ENCODE results near the gene GAS6.
"Not testable (repeated sequence)": the region's sequence is repeated elsewhere in the genome, so short reads cannot be mapped to it uniquely, and the experiment has no call there.

The GAS6 gene

GRCh38 chr13:113806104-113806471, 57.8 kb downstream of the GAS6 start:
- DNase-seq (ENCODE audit: low read depth), result no peak

- no peak for DNase-seq (ENCODE audit: low read depth)
Observed at GRCh38 chr13:113805431-113806103, 58.3 kb downstream of the GAS6 start.

- DNase-seq (ENCODE audit: low read depth), result no peak
Observed at GRCh38 chr13:113804703-113805430, 59.0 kb downstream of the GAS6 start.

- DNase-seq (ENCODE audit: low read depth), result no peak
Observed at GRCh38 chr13:113804017-113804702, 59.7 kb downstream of the GAS6 start.

- DNase-seq (ENCODE audit: low read depth), result no peak
Observed at GRCh38 chr13:113803409-113804016, 60.4 kb downstream of the GAS6 start.

- DNase-seq (ENCODE audit: low read depth), result no peak
Observed at GRCh38 chr13:113802761-113803160, 61.1 kb downstream of the GAS6 start.

GRCh38 chr13:113802090-113802531, 61.8 kb downstream of the GAS6 start:
- DNase-seq (ENCODE audit: low read depth), result no peak

DNA sequence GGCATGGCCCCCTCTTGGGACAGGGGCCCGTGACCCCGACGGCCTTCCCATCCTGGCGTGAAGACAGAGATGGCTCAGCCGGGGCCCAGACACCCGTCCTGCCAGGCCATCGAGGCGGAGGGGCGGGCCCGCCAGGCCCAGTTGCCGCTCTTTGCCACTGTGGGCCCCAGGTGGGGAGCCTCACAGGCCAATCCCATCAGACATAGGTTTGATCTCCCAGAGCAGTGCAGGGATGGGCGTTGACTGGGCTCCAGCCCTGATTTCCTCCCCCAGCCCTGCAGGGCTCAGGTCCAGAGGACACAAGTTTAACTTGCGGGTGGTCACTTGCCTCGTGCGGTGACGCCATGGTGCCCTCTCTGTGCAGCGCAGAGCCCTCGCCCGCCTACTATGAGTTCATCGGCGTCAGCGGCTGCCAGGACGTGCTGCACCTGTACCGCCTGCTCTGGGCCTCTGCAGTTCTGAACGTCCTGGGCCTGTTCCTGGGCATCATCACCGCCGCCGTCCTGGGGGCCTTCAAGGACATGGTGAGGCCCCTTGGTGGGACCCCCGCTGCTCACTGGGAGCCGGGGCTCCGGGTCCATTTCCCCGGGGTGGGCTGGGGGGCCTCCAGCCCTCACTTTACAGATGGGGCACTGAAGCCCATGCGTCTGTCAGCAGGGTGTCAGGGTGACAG, 62.5 kb downstream of the GAS6 start:
- DNase-seq (ENCODE audit: low read depth), result no peak

DNA sequence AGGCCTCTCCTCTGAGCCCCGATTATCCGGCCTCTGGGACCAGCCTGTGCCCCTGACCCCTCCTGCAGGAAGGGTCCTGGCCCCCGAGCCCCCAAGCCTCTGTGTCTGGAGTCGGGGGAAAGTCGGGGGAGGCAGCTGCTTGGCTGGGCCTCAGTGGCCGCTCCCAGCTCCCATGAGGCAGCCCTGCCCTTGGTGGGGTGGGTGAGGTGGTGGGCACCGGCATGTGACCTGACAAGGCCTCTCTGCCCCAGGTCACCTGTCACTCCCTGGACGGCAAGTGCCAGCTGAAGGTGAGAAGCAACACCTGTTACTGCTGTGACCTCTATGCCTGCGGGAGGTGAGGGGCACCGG, 63.3 kb downstream of the GAS6 start:
- DNase-seq (ENCODE audit: low read depth), result no peak

GRCh38 chr13:113798200-113798811, 65.6 kb downstream of the GAS6 start:
- no peak for DNase-seq (ENCODE audit: low read depth)

GRCh38 chr13:113796964-113797676, 66.8 kb downstream of the GAS6 start:
- no peak for DNase-seq (ENCODE audit: low read depth)

GRCh38 chr13:113796211-113796963, 67.5 kb downstream of the GAS6 start:
- DNase-seq (ENCODE audit: low read depth), result no peak

- not testable (repeated sequence) for DNase-seq (ENCODE audit: low read depth)
Observed at GRCh38 chr13:113795362-113795761, 68.5 kb downstream of the GAS6 start.

DNA sequence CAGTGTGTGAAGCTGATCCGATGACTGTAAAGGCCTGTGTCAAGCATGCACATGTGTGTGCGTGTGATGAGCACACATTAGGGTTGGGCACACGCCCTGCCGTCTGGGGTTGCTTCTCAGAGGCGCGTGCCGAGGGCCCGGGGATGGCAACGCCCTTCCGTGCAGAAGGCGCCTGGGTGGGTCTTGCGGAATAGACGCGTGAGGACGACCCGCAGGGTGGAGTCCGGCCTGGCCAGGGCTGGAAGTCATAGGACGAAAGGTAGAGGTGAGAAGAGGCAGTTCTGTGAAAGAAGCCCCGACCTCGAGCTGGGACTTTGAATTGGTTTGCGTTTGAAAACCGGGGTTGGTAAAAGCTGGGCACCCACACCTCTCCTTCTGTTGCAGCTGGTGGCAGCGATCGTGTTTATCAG, 69.1 kb downstream of the GAS6 start:
- no peak for DNase-seq (ENCODE audit: low read depth)

GRCh38 chr13:113794086-113794485, 69.8 kb downstream of the GAS6 start:
- DNase-seq (ENCODE audit: low read depth), result no peak

DNA sequence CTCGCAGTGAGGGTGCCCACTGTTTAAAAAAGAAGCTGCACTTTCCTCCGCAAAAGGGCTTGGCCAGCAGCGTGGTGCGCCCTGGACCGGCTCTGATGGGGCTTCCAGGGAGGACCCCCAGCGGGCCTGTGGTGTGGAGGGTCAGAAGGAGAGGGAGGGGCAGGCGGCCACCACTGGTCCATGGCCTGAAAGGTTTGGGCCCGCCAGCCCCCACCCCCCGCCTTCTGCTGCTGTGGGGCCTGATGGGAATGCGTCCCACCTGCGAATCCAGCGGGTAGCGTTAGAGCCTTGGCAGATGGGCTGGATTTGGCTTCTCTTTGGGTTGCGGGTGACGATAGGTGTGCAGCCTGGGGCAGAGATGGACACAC, 70.2 kb downstream of the GAS6 start:
- DNase-seq (ENCODE audit: low read depth), result no peak

DNA sequence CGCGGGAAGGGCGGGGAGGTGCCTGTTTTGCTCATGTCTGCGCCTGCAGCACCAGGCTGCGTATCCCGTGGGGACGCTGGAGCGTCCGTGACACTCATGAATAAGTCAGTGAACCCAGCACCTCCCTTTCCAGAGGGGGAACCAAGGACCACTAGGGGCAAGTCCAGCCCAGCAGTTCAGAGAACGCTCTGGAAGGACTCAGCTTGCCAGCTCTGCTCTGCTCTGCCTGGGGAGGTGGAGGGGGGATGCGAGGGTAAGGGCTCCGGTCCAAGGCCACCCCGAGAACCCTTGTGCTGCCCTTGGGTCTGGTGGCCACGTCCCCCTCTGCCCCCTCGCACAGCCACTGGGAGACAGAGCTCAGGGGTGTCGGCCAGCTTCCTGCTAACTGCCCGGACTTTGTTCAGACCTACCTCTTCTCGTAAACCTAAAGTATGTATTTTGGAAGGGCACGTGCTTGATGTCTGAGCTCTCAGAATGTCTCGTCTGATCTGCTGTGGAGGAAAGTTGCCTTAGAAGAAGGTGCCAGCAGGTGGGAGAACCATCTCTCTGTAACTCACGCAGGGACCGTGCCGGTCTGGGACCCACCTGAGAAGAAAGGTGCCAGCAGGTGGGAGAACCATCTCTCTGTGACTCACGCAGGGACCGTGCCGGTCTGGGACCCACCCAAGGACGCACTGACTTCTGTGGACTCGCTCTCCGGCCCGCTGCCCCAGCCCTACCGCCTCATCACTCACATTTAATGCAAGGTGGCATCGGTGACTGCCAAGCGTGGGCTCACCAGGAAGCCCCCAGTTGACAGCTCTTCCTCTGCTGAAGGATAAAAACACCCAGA, 70.8 kb downstream of the GAS6 start:
- no peak for DNase-seq (ENCODE audit: low read depth)

- DNase-seq (ENCODE audit: low read depth), result no peak
Observed at GRCh38 chr13:113792236-113792770, 71.6 kb downstream of the GAS6 start.

DNA sequence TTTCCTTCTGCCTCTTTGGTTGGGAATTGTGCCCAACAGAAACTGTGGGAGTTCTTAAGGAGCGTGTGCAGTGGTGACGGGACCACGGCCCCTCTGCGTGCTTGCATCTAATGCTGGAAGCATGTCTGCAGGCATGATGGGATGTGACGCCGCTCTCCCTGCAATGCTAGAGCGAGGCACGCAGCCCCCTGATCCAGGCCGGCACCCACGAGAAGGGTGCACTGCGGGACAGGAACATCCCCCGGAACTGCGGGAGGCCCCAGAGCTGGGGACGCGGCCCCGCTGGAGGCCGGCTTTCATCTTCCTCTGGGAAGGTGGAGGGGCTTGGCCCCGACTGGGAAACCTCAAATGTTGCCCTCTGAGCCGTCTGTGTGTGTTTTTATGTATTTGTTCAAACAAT, 72.1 kb downstream of the GAS6 start:
- no peak for DNase-seq (ENCODE audit: low read depth)
